Measurements from ENCODE around the gene TBX15. TPM values are rescaled to one million over a fixed set of nuclear protein-coding genes. Genes with fewer than 3 reads are reported as not detected.

TBX15 gene
- total RNA-seq, 4 donors from 2014 or later = 0.21 to 0.62 TPM; not detected in 2

DNA sequence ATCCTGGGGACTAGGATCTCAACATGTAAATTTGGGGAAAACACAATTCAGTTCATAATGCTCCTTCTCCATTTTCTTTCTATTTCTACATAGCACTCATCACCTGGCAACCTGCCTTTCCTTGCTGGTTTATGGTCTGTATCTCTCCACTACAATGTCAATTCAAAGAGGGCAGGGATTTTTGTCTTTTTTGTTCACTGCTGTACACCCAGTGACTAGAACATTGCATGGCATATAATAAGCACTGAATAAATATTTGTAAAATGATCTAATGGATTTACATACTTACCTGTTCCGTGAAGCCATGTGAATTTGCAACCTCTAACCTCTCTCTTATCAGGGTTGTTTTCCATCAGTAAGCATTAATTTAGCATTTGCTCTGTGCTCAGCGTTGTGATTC is 27.4 kb upstream of the TBX15 start:
- Histone ChIP-seq H3K27me3 (no peaks in the 10 kb centered on the region), H3K36me3 (no peaks in the 10 kb centered on the region), H3K4me3 (no peak overlapping the region), H3K27ac (no peak overlapping the region), H3K4me1 (no peaks in the 10 kb centered on the region), H3K9me3 (no peaks in the 10 kb centered on the region)
- intact Hi-C loops (cut with DNase I; ENCODE audit: low total_unique reads) = no loop called here
- TF ChIP-seq, protein P1, sequence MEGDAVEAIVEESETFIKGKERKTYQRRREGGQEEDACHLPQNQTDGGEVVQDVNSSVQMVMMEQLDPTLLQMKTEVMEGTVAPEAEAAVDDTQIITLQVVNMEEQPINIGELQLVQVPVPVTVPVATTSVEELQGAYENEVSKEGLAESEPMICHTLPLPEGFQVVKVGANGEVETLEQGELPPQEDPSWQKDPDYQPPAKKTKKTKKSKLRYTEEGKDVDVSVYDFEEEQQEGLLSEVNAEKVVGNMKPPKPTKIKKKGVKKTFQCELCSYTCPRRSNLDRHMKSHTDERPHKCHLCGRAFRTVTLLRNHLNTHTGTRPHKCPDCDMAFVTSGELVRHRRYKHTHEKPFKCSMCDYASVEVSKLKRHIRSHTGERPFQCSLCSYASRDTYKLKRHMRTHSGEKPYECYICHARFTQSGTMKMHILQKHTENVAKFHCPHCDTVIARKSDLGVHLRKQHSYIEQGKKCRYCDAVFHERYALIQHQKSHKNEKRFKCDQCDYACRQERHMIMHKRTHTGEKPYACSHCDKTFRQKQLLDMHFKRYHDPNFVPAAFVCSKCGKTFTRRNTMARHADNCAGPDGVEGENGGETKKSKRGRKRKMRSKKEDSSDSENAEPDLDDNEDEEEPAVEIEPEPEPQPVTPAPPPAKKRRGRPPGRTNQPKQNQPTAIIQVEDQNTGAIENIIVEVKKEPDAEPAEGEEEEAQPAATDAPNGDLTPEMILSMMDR (IDR thresholded peaks at IDR 0.05) = no peak
- TF ChIP-seq POLR2A (IDR thresholded peaks at IDR 0.05) = no peak
- DNase-seq = no peak

DNA sequence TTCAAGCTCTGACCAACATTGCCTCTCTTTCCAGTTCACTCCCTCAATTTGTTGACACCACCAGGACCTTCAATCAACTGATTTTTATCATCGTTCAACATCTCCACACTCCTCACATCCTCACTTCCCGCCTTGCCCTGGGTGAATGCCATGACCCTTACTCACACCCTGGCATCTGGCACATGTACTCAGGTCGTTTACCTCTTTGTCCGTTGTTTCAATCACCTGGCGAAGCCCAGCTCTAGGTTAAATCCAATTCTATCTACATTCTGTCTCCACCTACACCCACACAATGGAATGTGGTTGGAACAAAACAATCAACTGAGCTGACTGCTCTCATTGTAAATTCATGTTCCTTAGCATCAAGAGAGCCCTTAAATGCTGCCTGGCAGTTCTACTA is 24.2 kb upstream of the TBX15 start:
- intact Hi-C loops (cut with DNase I; ENCODE audit: low total_unique reads) = no loop called here
- Histone ChIP-seq H3K36me3 (no peaks in the 10 kb centered on the region), H3K27ac (no peak overlapping the region), H3K9me3 (no peaks in the 10 kb centered on the region), H3K27me3 (peaks cover 9 to 13% of the 10 kb centered on the region in 2 donors), H3K4me1 (peaks cover 0 to 16% of the 10 kb centered on the region in 2 donors), H3K4me3 (no peak overlapping the region)
- TF ChIP-seq, protein P1 (IDR thresholded peaks at IDR 0.05) = no peak
- no peak for TF ChIP-seq POLR2A (IDR thresholded peaks at IDR 0.05)
- no peak for DNase-seq

DNA sequence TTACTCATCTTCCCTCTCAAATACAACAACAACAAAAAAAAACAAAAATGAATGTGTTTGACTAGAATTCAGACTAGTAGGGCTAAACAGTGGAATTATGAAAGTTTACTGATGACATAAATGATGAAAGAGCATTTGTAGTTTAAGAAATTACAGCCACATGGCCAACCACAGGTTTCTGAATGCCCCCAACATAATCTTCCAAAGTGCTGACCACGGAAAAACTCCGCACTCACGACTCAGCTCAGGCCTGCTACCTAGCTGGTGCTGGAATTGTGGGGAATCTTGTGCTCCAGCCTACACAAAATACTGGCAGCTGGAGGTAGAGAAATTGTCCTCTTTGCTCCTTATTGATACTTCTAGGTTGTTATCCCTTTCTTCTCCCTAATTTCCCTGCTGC is 23.6 kb upstream of the TBX15 start:
- DNase-seq = no peak
- no peaks in the 10 kb centered on the region for H3K9me3 ChIP-seq
- H3K36me3 ChIP-seq = no peaks in the 10 kb centered on the region
- no peak overlapping the region for H3K4me3 ChIP-seq
- peaks cover 9 to 20% of the 10 kb centered on the region in 2 donors for H3K27me3 ChIP-seq
- H3K4me1 ChIP-seq = peaks cover 0 to 21% of the 10 kb centered on the region in 2 donors
- TF ChIP-seq, protein P1 (IDR thresholded peaks at IDR 0.05) = no peak
- TF ChIP-seq POLR2A (IDR thresholded peaks at IDR 0.05) = no peak
- intact Hi-C loops (cut with DNase I; ENCODE audit: low total_unique reads) = no loop called here
- no peak overlapping the region for H3K27ac ChIP-seq

DNA sequence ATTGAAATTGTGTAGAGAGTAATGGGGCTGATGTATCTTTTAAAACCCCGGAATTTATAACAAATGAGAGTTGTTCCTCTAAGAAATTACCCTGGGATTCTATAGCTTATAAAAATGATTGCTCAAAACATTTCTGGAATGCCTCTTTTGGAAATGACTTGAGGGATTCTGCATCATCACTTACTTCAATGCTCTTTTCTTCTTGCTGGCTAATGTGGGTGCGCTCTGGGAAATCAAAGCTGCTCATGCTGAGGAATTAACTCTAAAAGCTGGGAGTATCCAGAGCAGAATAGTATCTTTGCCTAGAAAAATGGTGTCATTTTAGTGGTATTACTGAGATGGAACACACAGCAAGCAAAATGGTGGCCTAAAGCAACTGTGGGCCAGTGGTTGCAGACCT is 23.0 kb upstream of the TBX15 start:
- no peak for TF ChIP-seq POLR2A (IDR thresholded peaks at IDR 0.05)
- Histone ChIP-seq H3K4me3 (no peak overlapping the region), H3K9me3 (no peaks in the 10 kb centered on the region), H3K27me3 (peaks cover 9 to 26% of the 10 kb centered on the region in 2 donors), H3K27ac (no peak overlapping the region), H3K4me1 (peaks cover 0 to 23% of the 10 kb centered on the region in 2 donors), H3K36me3 (no peaks in the 10 kb centered on the region)
- intact Hi-C loops (cut with DNase I; ENCODE audit: low total_unique reads) = no loop called here
- DNase-seq = no peak

DNA sequence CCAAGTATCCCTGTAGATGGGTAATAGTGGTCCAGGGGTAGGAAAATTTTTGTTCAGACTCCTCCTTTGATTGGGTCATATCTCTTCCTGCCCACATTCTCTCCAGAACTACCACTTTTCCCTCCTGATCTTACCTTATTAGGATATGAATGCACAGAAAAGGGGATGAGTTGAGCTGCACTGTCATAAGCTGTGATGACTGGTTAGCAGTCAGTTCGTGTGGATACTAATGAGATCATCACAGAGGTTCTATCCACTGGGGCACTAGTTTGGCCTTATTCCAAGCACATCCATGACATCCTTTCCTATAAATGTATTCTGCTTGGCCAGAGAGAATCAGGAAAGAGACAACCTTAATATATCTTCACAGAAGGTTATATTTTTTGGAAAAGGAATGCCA is 22.1 kb upstream of the TBX15 start:
- H3K9me3 ChIP-seq = no peaks in the 10 kb centered on the region
- no peak for DNase-seq
- H3K4me3 ChIP-seq = no peak overlapping the region
- H3K36me3 ChIP-seq = no peaks in the 10 kb centered on the region
- H3K4me1 ChIP-seq = peaks cover 0 to 23% of the 10 kb centered on the region in 2 donors
- intact Hi-C loops (cut with DNase I; ENCODE audit: low total_unique reads) = no loop called here
- TF ChIP-seq POLR2A (IDR thresholded peaks at IDR 0.05) = no peak
- TF ChIP-seq, protein P1 (IDR thresholded peaks at IDR 0.05) = no peak
- H3K27ac ChIP-seq = no peak overlapping the region
- peaks cover 18 to 35% of the 10 kb centered on the region in 2 donors for H3K27me3 ChIP-seq

- Histone ChIP-seq H3K9me3 (no peaks in the 10 kb centered on the region), H3K4me3 (no peak overlapping the region), H3K27me3 (peaks cover 20 to 43% of the 10 kb centered on the region in 2 donors), H3K27ac (no peak overlapping the region), H3K4me1 (peaks cover 0 to 23% of the 10 kb centered on the region in 2 donors), H3K36me3 (no peaks in the 10 kb centered on the region)
- TF ChIP-seq POLR2A (IDR thresholded peaks at IDR 0.05) = no peak
- TF ChIP-seq, protein P1 (IDR thresholded peaks at IDR 0.05) = no peak
- no peak for DNase-seq
- intact Hi-C loops (cut with DNase I; ENCODE audit: low total_unique reads) = no loop called here
Observed at GRCh38 chr1:119009312-119009655, 21.1 kb upstream of the TBX15 start.
